ENCODE measurements around the gene PLEKHJ1. TPM values are rescaled to one million over a fixed set of nuclear protein-coding genes. Genes with fewer than 3 reads are reported as not detected.

The PLEKHJ1 gene
- total RNA-seq, 1 donor from 2014 or later: 72.5 TPM

DNA sequence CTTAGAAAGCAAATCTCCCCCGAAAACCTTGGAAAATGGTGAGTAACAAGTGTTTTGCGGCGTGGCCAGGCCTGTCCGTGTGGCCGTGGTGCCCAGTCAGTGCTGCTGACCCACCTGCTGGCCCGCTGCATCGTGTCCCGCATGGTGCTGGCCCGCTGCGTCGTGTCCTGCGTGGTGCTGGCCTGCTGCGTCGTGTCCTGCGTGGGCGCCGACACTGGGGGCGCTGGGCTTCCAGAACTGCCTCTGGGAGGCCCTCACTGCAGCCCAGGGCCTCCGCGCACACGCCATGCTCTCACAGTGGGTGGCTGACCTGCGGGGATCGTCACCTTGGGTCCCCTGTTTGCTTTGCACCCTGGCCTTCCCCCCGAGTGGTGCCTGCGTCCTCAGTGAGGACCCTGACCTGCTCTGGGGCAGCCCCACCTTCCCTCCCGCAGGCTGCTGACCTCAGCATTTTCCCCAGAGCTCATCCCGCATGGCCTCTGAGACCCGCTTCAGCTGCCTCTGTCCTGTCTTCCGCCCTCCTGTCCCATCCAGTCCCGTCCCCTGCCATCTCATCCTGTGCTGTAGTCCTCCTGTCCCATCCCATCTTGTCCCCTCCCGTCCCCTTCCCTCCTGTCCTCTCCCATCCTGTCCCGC is 10.6 kb downstream of the PLEKHJ1 start:
- intact Hi-C loops (cut with micrococcal nuclease): no loop called here

DNA sequence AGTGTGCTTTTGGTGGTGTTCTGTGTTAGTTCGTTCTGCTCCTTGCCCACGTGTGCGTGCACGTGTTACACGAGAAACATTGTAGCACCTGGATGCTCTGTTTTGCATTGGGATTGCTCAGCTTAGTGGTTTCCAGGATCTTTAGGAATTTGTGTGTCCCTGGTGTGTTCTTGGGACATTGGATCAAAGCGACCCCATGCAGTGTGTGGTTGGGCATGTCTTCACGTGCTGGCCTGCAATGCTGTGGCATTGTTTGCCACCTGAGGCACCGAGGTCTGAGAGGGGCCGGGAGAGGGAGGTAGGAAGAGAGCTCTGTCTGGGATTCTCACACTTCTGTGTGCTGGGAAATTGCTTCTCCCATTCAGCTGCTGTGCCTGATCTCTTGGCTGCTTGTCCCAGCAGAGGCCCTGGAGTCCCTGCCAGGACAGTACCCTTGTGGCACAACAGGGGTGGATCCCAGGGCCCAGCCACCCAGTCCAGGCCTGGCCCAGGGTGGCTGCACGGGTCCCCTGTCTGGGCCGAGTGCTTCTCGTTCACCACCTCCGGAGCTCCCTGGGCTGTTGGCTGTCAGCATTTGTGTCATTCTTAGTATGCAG is 11.3 kb downstream of the PLEKHJ1 start:
- intact Hi-C loops (cut with micrococcal nuclease): no loop called here

DNA sequence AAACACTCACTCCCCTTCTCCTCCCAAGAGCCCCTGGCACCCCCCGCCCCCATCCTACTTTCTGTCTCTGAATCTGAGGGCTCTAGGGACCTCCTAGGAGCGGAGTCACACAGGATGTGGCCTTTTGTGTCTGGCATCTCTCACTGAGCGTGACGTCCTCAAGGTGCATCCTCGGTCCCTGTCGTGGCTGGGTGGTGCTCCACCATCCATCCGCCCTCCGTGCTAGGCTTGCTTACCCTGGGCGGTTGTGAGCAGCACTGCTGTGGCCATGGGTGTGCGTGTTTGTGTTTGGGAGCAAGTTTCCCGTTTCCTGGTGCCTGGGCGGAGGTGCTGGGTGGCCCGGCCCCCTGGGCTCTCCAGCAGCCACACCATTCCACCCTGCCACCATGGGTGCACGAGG is 12.2 kb downstream of the PLEKHJ1 start:
- intact Hi-C loops (cut with micrococcal nuclease): no loop called here

- intact Hi-C loops (cut with micrococcal nuclease): no loop called here
Observed at GRCh38 chr19:2223391-2223790, 12.7 kb downstream of the PLEKHJ1 start.

- intact Hi-C loops (cut with micrococcal nuclease): no loop called here
Observed at GRCh38 chr19:2221918-2222317, 14.2 kb downstream of the PLEKHJ1 start.

DNA sequence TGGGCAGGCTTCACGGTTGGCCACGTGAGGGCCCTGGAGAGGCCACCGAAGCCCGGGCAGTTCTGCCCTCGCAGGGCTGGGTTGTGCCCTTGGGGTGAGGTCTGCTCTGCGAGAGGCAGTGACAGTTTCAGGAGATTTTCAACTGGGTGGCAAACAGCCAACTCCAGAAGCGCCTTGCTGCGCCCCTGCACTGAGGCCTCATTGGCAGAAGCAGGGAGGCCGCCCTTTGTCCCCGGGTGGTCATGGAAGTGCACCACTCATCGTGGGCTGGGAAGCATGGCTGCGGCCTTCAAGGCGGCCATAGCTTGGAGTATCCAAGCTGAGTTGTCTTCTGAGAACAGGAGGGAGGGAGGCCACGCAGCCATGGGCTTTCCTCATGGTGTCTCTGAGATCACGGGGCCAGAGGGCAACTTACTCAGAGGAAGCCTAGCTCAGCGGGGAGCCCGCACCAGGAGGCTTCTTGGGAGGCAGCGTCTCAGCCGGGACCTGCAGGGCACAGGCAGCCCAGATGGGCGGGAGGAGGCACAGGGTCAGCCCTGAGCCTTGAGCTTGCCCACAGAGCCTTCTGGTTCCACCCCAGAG is 14.8 kb downstream of the PLEKHJ1 start:
- intact Hi-C loops (cut with micrococcal nuclease): no loop called here

GRCh38 chr19:2219726-2220125 is 16.4 kb downstream of the PLEKHJ1 start:
- intact Hi-C loops (cut with micrococcal nuclease): no loop called here

DNA sequence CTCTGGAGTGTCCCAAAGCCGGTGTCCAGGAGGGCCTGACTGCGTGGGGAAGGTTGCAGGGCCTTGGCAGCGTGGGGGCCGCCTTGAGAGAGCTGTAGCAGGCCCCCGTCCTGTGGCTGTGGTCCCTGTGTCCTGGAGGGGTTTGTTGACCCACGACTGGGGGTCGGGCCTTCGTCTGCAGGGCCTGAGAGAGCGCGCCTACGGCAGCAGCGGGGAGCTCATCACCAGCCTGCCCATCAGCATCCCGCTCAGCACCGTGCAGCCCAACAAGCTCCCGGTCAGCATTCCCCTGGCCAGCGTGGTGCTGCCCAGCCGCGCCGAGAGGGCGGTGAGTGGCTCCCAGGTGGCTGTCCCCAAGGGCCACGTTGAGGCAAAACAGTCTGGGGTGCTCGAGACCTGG is 18.5 kb downstream of the PLEKHJ1 start:
- intact Hi-C loops (cut with micrococcal nuclease): no loop called here

DNA sequence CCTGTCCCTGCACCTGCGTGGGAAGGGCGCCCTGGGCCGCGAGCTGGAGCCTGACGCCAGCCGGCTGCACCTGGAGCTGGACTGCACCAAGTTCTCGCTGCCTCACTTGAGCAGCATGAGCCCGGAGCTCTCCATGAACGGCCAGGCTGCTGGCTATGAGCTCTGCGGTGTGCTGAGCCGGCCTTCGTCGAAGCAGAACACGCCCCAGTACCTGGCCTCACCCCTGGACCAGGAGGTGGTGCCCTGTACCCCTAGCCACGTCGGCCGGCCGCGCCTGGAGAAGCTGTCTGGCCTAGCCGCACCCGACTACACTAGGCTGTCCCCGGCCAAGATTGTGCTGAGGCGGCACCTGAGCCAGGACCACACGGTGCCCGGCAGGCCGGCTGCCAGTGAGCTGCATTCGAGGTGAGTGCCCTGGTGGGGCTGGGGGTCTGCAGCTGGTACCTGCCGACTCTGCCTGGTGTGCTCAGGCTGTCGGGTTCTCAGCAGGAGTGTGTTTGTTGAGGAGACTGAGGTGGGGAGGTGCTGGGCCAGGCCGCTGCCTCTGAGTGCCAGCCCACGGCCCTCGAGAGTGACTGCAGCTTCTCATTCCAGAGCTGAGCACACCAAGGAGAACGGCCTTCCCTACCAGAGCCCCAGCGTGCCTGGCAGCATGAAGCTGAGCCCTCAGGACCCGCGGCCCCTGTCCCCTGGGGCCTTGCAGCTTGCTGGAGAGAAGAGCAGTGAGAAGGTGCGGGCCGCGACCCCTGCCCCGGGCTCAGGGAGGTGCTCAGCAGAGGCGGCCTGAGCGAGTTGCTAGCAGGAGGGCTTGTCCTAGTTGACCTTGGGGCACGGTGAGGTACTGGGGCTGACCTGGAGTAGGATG is 19.5 kb downstream of the PLEKHJ1 start:
- intact Hi-C loops (cut with micrococcal nuclease): no loop called here

DNA sequence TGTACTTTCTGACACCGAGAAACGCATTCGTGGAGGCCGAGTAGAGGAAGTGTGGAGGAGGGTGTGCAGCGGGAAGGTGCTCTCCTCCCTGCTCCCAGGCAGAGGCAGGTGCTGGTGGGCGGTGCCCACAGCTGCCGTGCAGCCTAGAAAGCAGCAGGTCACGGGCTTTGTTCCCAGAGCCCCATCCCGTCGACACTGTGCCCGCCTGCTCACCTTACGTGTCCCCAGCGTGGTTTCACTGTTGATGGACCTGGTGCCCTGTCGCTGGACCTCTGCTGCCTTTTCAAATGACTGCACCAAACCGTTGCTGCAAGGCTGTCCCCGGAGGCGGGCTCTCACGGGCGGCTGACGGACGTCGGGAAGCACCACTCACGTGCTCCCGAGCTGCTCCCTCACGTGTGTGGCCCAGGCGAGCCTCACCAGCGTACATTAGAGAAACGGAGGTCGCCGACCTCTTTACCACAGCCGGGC is 20.8 kb downstream of the PLEKHJ1 start:
- intact Hi-C loops (cut with micrococcal nuclease): no loop called here

DNA sequence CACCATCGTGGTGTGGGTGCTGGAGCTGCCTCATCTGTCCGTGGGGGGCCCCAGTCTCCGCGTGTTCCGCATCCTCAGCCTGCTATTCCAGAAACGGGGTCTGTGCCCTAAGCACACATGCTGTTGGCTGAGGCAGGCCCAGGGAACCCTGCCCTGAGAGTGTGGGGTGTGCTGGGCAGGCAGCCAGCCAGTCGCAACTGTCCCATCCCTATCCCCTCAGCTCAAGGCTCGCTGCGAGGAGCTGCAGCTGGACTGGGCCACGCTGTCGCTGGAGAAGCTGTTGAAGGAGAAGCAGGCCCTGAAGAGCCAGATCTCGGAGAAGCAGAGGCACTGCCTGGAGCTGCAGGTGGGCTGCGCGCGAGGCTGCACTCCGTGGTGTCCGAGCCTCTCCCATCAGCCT is 21.9 kb downstream of the PLEKHJ1 start:
- intact Hi-C loops (cut with micrococcal nuclease): no loop called here

DNA sequence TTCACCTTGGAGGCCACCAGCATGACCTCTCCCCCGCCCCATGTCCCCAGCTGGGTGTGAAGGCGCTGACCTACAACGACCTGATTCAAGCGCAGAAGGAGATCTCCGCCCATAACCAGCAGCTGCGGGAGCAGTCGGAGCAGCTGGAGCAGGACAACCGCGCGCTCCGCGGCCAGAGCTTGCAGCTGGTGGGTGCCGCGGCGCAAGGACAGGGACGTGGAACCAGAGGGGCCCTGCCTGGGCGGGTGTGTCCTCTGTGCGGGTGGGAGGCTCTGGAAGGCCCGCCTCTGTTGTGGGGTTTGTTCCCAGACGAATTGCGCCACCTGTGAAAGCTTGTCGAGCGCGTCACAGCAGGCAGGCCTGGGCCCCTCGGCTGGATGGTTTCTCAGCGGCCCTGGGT is 22.3 kb downstream of the PLEKHJ1 start:
- intact Hi-C loops (cut with micrococcal nuclease): no loop called here

DNA sequence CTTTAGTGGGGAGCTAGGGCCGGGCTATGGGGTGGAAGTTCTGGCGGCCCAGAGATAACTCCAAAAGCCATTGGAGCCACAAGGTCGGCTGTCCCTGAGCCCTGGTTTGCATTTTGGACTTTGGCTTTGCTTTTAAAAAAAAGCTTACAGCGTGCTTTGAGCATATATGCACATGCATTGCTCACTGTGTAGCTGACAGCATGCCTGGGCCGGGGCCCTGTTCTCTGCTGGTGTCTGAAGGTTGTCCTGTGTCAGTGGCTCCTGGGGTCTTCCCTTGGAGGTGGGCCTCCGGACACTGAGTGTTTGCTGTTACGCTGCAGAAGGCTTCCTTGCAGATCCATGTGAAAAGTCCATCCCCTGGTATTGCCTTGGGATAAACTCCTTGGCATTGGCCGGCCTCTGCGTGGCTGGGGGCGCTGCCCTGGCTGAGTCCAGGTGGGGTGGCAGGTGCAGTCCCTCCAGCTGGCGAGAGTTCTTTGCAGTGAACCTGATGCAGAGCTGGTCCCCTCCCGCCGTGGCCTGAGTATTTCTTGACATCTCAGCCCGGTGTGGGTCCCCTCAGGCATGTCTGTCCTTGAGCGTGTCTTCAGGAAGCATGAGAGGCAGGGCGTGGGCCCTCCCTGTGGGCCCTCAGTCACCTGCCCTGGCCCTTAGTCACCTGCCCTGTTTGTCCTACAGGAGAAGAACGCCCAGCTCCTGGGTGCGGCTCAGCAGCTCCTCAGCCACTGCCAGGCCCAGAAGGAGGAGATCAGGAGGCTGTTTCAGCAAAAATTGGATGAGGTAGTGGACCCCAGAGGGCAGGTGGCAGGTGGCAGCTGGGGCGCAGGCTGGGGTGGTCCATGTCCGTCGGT is 23.0 kb downstream of the PLEKHJ1 start:
- intact Hi-C loops (cut with micrococcal nuclease): no loop called here

GRCh38 chr19:2210987-2211740 is 25.0 kb downstream of the PLEKHJ1 start:
- intact Hi-C loops (cut with micrococcal nuclease): no loop called here

GRCh38 chr19:2210206-2210605 is 25.9 kb downstream of the PLEKHJ1 start:
- intact Hi-C loops (cut with micrococcal nuclease): no loop called here

GRCh38 chr19:2209408-2209807 is 26.7 kb downstream of the PLEKHJ1 start:
- intact Hi-C loops (cut with micrococcal nuclease): no loop called here

- intact Hi-C loops (cut with micrococcal nuclease): no loop called here
Observed at GRCh38 chr19:2208975-2209374, 27.2 kb downstream of the PLEKHJ1 start.

GRCh38 chr19:2207991-2208860 is 27.9 kb downstream of the PLEKHJ1 start:
- intact Hi-C loops (cut with micrococcal nuclease): no loop called here

GRCh38 chr19:2207008-2207407 is 29.1 kb downstream of the PLEKHJ1 start:
- intact Hi-C loops (cut with micrococcal nuclease): no loop called here
